AG04450 (cell line): ENCODE measurements around the gene TEX35. TPM values are rescaled to one million over a fixed set of nuclear protein-coding genes. Genes with fewer than 3 reads are reported as not detected.
A peak's percentile ranks its signal among the peaks of the same experiment; 100 is the strongest.

Source experiments
- CTCF ChIA-PET: fragments of 300-600, 350-600 bp; formaldehyde crosslinking; extraction: SDS; loops from one replicate; lab custom pipeline; 2022; ENCODE audit warnings: antibody characterized with exemption, inconsistent platforms; lab: Charles Lee
- POLR2A ChIA-PET: fragments of 350-600 bp; formaldehyde crosslinking; extraction: SDS; loops from one replicate; lab custom pipeline; 2021; ENCODE audit warnings: antibody characterized with exemption, inconsistent platforms; lab: Yijun Ruan, JAX
- DNase-seq: peaks from one replicate; pipeline ENCODE4 v3.0.0-alpha.2; 2011; ENCODE audit warnings: low read depth, low spot score
- H3K27ac ChIP-seq: one replicate; pipeline ENCODE4 v1.5.1; 2012; ENCODE audit warnings: low read depth, low read length, control low read depth
- H3K27me3 ChIP-seq: one replicate; pipeline ENCODE4 v1.6.0; 2012; ENCODE audit warnings: low read length; ENCODE audit not compliant: control insufficient read depth, insufficient read depth
- H3K4me3 ChIP-seq: 2 replicates; pipeline ENCODE4 v1.5.1; 2011; ENCODE audit warnings: mild to moderate bottlenecking, low read depth, low read length, control low read depth
- H3K9me3 ChIP-seq: 2 replicates; pipeline ENCODE4 v1.5.1; 2012; ENCODE audit warnings: low read length; ENCODE audit not compliant: control insufficient read depth, insufficient read depth
- CTCF ChIP-seq: IDR thresholded peaks from 2 replicates; pipeline ENCODE4 v1.5.1; 2011; ENCODE audit warnings: low read depth, low read length, control low read depth, inconsistent platforms
- polyA plus RNA-seq: library from polyadenylated mRNA; depleted of rRNA; stranded (reverse); fragments of >200 nt; gene quantifications from 2 replicates; pipeline ENCODE4 v1.2.3, GENCODE V29; 2011

TEX35 gene
- polyA plus RNA-seq, 1 experiment = not detected

GRCh38 chr1:178496410-178497135 lies 16.3 kb upstream of the TEX35 start, which contains the start of gene CLEC20A:
Gene CLEC20A, minus strand, starts transcription at chr1:178496964. Its CDS starts 25 bp downstream, at chr1:178496939.
- Histone ChIP-seq H3K27ac (no peak within 1 kb of the TSS), H3K9me3 (no peaks in the 10 kb centered on the region), H3K4me3 (no peak within 1 kb of the TSS), H3K27me3 (no peaks in the 10 kb centered on the region)
- TF ChIP-seq CTCF = no peak
- no peak for DNase-seq
- ChIA-PET POLR2A (no interaction called here), CTCF (no interaction called here)

GRCh38 chr1:178497903-178498478 lies 14.9 kb upstream of the TEX35 start:
- no peak overlapping the region for H3K4me3 ChIP-seq
- no peaks in the 10 kb centered on the region for H3K9me3 ChIP-seq
- DNase-seq = no peak
- ChIA-PET CTCF (no interaction called here), POLR2A (no interaction called here)
- H3K27ac ChIP-seq = no peak overlapping the region
- no peaks in the 10 kb centered on the region for H3K27me3 ChIP-seq
- TF ChIP-seq CTCF = no peak

GRCh38 chr1:178498896-178499675 lies 13.8 kb upstream of the TEX35 start:
- POLR2A ChIA-PET = no interaction called here
- CTCF ChIA-PET = interaction anchor here (5.2 kb wide), 2 partner anchors 188 to 200 kb away, joined by 81 to 187 read pairs; no protein-coding TSS in a partner anchor
- no peak for DNase-seq
- H3K27ac ChIP-seq = no peak overlapping the region
- H3K27me3 ChIP-seq = peaks cover 3% of the 10 kb centered on the region
- H3K9me3 ChIP-seq = no peaks in the 10 kb centered on the region
- TF ChIP-seq CTCF = no peak
- H3K4me3 ChIP-seq = no peak overlapping the region

- Histone ChIP-seq H3K4me3 (no peak overlapping the region), H3K27ac (no peak overlapping the region), H3K9me3 (no peaks in the 10 kb centered on the region), H3K27me3 (peaks cover 3% of the 10 kb centered on the region)
- ChIA-PET POLR2A (no interaction called here), CTCF (interaction anchor here (0.7 to 5.2 kb wide), 26 partner anchors 9 to 682 kb away, joined by 3 to 187 read pairs (median 8); partner anchors contain the start of gene TEX35)
- TF ChIP-seq CTCF = peak; percentile 39
- no peak for DNase-seq
Observed at GRCh38 chr1:178500091-178500770, 12.7 kb upstream of the TEX35 start.
